Thoracic aorta (tissue), 2 donors: ENCODE results near the gene GGT7. TPM values are rescaled to one million over a fixed set of nuclear protein-coding genes. Genes with fewer than 3 reads are reported as not detected.

Experiments used
- ATAC-seq: fragments of 150-250 bp; one replicate; pipeline ENCODE4 v1.8.0; 2017; ENCODE audit warnings: low read depth; ENCODE audit not compliant: insufficient number of reproducible peaks, low FRiP score
- DNase-seq: peaks from one replicate; pipeline ENCODE4 v3.0.0-alpha.2; 2020; ENCODE audit warnings: low spot score
- H3K27ac ChIP-seq, 2 donors: fragments of 200-600 bp; sonication (generic); 1 replicate in 1 of 2; 2 replicates in 1 of 2; pipeline ENCODE4 v1.5.1; 2016; ENCODE audit warnings: mild to moderate bottlenecking in 2 of 2, moderate library complexity in 2 of 2
- H3K27me3 ChIP-seq: fragments of 200-600 bp; sonication (generic); replicated peaks from 2 replicates; pipeline ENCODE4 v1.6.0; 2016; ENCODE audit warnings: mild to moderate bottlenecking; ENCODE audit not compliant: insufficient read depth
- H3K36me3 ChIP-seq: fragments of 200-600 bp; sonication (generic); one replicate; pipeline ENCODE4 v1.5.1; 2016
- H3K4me1 ChIP-seq, 2 donors: fragments of 200-600 bp; sonication (generic); 1 replicate in 1 of 2; 2 replicates in 1 of 2; pipeline versions ENCODE4 v1.5.1 to v1.6.0; 2016; ENCODE audit warnings: low read depth in 2 of 2, mild to moderate bottlenecking in 1 of 2; ENCODE audit not compliant: control insufficient read depth in 1 of 2
- H3K4me3 ChIP-seq: fragments of 200-600 bp; sonication (generic); 2 replicates; pipeline ENCODE4 v1.5.1; 2016; ENCODE audit warnings: mild to moderate bottlenecking
- H3K9me3 ChIP-seq: fragments of 200-600 bp; sonication (generic); 2 replicates; pipeline ENCODE4 v1.5.1; 2016
- CTCF ChIP-seq: fragments of 200-600 bp; sonication (generic); IDR thresholded peaks from one replicate; pipeline ENCODE4 v1.5.1; 2019; ENCODE audit warnings: antibody characterized with exemption
- total RNA-seq, 2 donors: library from RNA; depleted of rRNA; stranded (reverse); fragments of >200 nt; gene quantifications; one replicate each; pipeline versions ENCODE4 v1.1.0 to v1.2.3, GENCODE V29; 2016

Gene GGT7
- total RNA-seq, 2 donors from 2014 or later, result 22.2 to 41.4 TPM

GRCh38 chr20:34864216-34864615 lies 8.4 kb downstream of the GGT7 start:
- TF ChIP-seq CTCF, result no peak
- Histone ChIP-seq H3K9me3 (no peaks in the 10 kb centered on the region), H3K4me1 (no peaks in the 10 kb centered on the region), H3K36me3 (peaks cover 5% of the 10 kb centered on the region), H3K27me3 (no peaks in the 10 kb centered on the region), H3K4me3 (no peak overlapping the region), H3K27ac (no peak overlapping the region)
- no peak for ATAC-seq
- no peak for DNase-seq

- Histone ChIP-seq H3K4me3 (no peak overlapping the region), H3K27ac (no peak overlapping the region), H3K27me3 (no peaks in the 10 kb centered on the region), H3K36me3 (peaks cover 5% of the 10 kb centered on the region), H3K4me1 (no peaks in the 10 kb centered on the region), H3K9me3 (no peaks in the 10 kb centered on the region)
- ATAC-seq (no peak), DNase-seq (no peak)
- TF ChIP-seq CTCF, result no peak
Observed at GRCh38 chr20:34863421-34863965, 9.2 kb downstream of the GGT7 start.

- H3K36me3 ChIP-seq, result peaks cover 5% of the 10 kb centered on the region
- no peak for DNase-seq
Observed at GRCh38 chr20:34862724-34863123, 9.9 kb downstream of the GGT7 start.

GRCh38 chr20:34861386-34862084 lies 11.1 kb downstream of the GGT7 start:
- TF ChIP-seq CTCF, result no peak
- Histone ChIP-seq H3K9me3 (no peaks in the 10 kb centered on the region), H3K27ac (no peak overlapping the region), H3K4me1 (no peaks in the 10 kb centered on the region), H3K27me3 (no peaks in the 10 kb centered on the region), H3K36me3 (peaks cover 9% of the 10 kb centered on the region), H3K4me3 (no peak overlapping the region)
- DNase-seq (no peak), ATAC-seq (no peak)

More at GRCh38 chr20:34862724-34863123, 9.9 kb downstream of the GGT7 start:
- no peak overlapping the region for H3K4me3 ChIP-seq
- ATAC-seq, result no peak
- H3K4me1 ChIP-seq, result no peaks in the 10 kb centered on the region
- H3K27me3 ChIP-seq, result no peaks in the 10 kb centered on the region
- H3K27ac ChIP-seq, result no peak overlapping the region
- TF ChIP-seq CTCF, result no peak
- H3K9me3 ChIP-seq, result no peaks in the 10 kb centered on the region

- DNase-seq (no peak), ATAC-seq (no peak)
- Histone ChIP-seq H3K9me3 (no peaks in the 10 kb centered on the region), H3K36me3 (peaks cover 18% of the 10 kb centered on the region), H3K27ac (no peak overlapping the region), H3K27me3 (no peaks in the 10 kb centered on the region), H3K4me3 (no peak overlapping the region), H3K4me1 (no peaks in the 10 kb centered on the region)
- no peak for TF ChIP-seq CTCF
Observed at GRCh38 chr20:34859826-34860545, 12.7 kb downstream of the GGT7 start.
